Measurements from ENCODE around the gene FOCAD.

The FOCAD gene

DNA sequence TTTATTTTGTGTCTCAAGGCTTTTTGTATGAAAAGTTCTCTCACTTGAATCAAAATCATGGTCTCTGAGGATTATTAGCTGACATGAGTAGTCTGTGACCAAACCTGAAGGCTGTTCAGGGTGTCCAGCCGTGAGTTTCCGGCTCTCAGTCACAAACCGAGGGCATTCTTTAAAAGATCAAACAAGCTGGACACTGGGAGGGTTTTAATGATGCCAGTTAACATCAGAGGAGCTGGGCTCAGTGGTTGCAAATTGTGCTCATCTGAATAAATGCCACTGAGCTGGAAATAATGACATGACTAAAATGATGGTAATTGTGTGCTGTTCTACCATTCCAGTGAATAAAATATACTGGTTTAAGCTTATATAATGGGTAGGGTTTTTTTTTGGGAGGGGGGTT lies 153.1 kb downstream of the FOCAD start:
- H3K36me3 ChIP-seq (ENCODE audit: insufficient read depth, low read length) = peaks cover 12% of the 10 kb centered on the region; the same call in 1 of the 2 replicates
- no peak overlapping the region for H3K4me3 ChIP-seq
- no peak overlapping the region for H3K27ac ChIP-seq
- DNase-seq (ENCODE audit: low read depth, low spot score) = no peak
- TF ChIP-seq FOXP2 (optimal IDR thresholded peaks at IDR 0.05; ENCODE audit: control extremely low read depth, extremely low read length, insufficient read depth) (no peak), POLR2AphosphoS5 (IDR thresholded peaks at IDR 0.05; ENCODE audit: borderline replicate concordance, low read depth, low read length) (no peak), EZH2 (IDR thresholded peaks at IDR 0.05) (no peak)
- H3K9me3 ChIP-seq (ENCODE audit: low read depth, low read length) = no peaks in the 10 kb centered on the region
- no peak overlapping the region for H3K9ac ChIP-seq (ENCODE audit: insufficient read length)

DNA sequence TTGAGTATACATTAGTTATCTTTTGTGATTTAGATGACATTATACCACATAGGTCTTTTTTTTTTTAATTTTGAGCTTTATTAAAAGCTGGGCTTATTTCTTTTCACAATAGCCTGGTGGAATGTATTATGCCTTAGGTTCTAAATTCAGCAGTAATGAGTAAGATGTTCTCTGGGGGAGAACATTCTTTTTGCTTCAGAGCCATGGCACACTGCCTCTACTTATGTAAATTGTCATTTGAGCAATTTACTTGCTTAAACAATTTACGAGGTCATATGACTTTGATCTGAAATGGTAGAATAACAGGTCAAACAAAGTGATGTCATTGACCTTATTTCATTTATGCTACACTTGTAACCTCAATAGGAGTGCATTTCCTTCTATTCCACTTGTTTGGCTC lies 154.2 kb downstream of the FOCAD start:
- H3K4me3 ChIP-seq = no peak overlapping the region
- H3K36me3 ChIP-seq (ENCODE audit: insufficient read depth, low read length) = peaks cover 12% of the 10 kb centered on the region; the same call in 1 of the 2 replicates
- H3K9ac ChIP-seq (ENCODE audit: insufficient read length) = no peak overlapping the region
- no peak for DNase-seq (ENCODE audit: low read depth, low spot score)
- H3K27ac ChIP-seq = no peak overlapping the region
- TF ChIP-seq POLR2AphosphoS5 (IDR thresholded peaks at IDR 0.05; ENCODE audit: borderline replicate concordance, low read depth, low read length) (no peak), EZH2 (IDR thresholded peaks at IDR 0.05) (no peak), FOXP2 (optimal IDR thresholded peaks at IDR 0.05; ENCODE audit: control extremely low read depth, extremely low read length, insufficient read depth) (no peak)
- H3K9me3 ChIP-seq (ENCODE audit: low read depth, low read length) = no peaks in the 10 kb centered on the region

DNA sequence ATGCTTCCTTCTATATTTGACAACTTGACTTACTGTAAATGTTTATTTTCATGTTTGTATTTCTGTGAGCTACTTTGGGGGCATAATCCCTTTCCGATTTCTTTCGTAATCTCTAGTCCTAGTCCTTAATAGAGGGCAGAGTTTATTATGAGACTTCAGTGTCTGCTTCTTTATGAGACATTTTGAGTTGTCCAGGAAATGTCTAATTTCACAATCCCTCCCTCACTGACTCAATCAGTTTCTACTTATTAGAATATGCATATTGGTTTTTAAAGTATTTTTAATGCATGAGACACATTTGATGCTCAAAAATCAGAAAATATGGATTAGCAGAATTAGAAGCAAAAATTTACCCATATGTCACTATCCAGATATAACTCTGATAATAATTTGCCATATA lies 160.9 kb downstream of the FOCAD start:
- Histone ChIP-seq H3K36me3 (ENCODE audit: insufficient read depth, low read length) (no peaks in the 10 kb centered on the region; the same call in 1 of the 2 replicates), H3K9me3 (ENCODE audit: low read depth, low read length) (no peaks in the 10 kb centered on the region; the same call in 1 of the 2 replicates), H3K9ac (ENCODE audit: insufficient read length) (no peak overlapping the region), H3K27ac (no peak overlapping the region), H3K4me3 (no peak overlapping the region)
- TF ChIP-seq FOXP2 (optimal IDR thresholded peaks at IDR 0.05; ENCODE audit: control extremely low read depth, extremely low read length, insufficient read depth) = no peak
- DNase-seq (ENCODE audit: low read depth, low spot score) = no peak

DNA sequence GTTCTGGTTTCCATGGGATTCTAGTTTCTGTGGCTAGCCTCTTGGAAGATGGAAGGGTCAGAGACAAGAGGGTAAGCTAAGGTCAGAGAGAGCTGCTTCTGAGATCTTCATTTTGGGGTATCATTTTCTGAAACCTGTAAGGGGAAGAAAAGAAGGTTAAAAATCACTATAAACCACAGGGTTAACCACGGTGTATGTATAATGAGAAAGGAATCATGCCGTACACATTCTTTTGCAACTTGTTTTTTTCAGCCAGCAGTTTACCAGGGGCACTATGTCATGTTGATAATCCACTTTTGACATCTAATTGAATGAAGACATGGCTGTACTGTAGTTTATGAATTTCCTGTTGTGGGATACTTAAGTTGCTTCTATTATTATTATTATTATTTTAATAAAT lies 164.4 kb downstream of the FOCAD start:
- peak; percentile 36 for TF ChIP-seq FOXP2 (optimal IDR thresholded peaks at IDR 0.05; ENCODE audit: control extremely low read depth, extremely low read length, insufficient read depth)
- TF ChIP-seq POLR2AphosphoS5 (IDR thresholded peaks at IDR 0.05; ENCODE audit: borderline replicate concordance, low read depth, low read length) = no peak
- no peak for TF ChIP-seq EZH2 (IDR thresholded peaks at IDR 0.05)

DNA sequence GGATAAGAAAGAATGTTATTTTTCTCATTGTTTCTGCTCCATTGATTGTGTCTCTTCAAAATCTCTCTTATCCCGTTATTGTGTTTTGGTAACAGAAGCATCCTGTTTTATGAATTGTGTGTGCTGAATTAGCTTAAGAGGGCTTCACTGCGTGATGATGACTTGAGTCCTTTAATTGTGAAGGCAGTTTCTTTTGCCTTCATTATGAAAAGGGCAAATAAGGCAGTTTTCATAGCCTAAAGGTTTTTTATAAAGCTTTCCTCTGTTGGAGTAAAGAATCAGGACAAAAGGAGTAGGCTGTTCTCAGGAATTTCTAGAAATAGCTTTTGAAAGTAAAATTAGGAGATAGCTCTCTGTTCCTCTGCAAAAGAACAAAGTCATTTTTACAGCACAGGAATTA lies 169.8 kb downstream of the FOCAD start:
- H3K4me3 ChIP-seq = peak overlapping the region; percentile 12; the same call in 1 of the 2 replicates
- no peak for TF ChIP-seq FOXP2 (optimal IDR thresholded peaks at IDR 0.05; ENCODE audit: control extremely low read depth, extremely low read length, insufficient read depth)
- no peaks in the 10 kb centered on the region for H3K36me3 ChIP-seq (ENCODE audit: insufficient read depth, low read length)
- no peak overlapping the region for H3K27ac ChIP-seq
- no peak overlapping the region for H3K9ac ChIP-seq (ENCODE audit: insufficient read length)
- no peaks in the 10 kb centered on the region; the same call in none of the 2 replicates for H3K9me3 ChIP-seq (ENCODE audit: low read depth, low read length)
- DNase-seq (ENCODE audit: low read depth, low spot score) = no peak

More for the DNA sequence above, 164.4 kb downstream of the FOCAD start:
- peak; percentile 37 for DNase-seq (ENCODE audit: low read depth, low spot score)
- Histone ChIP-seq H3K9me3 (ENCODE audit: low read depth, low read length) (no peaks in the 10 kb centered on the region; the same call in 1 of the 2 replicates), H3K4me3 (no peak overlapping the region), H3K9ac (ENCODE audit: insufficient read length) (no peak overlapping the region), H3K27ac (no peak overlapping the region), H3K36me3 (ENCODE audit: insufficient read depth, low read length) (no peaks in the 10 kb centered on the region; the same call in 1 of the 2 replicates)

DNA sequence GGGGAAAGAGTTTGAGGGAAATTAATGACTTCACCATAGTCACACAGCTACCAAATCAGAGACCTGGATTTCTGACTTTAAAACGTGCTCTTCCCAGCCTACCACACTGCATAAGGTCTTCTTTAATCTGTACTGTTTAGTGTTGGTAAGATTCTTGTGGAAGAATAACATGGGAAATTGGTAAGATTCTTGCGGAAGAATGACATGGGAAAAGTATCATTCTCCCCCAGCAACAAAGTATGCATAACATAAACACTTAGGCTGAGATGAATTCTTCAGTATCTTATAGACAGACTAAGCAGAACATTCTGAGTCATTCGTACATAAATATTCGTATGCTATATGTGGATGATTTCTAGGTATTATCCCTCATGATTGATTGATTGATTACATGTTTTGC lies 170.4 kb downstream of the FOCAD start:
- no peaks in the 10 kb centered on the region; the same call in none of the 2 replicates for H3K9me3 ChIP-seq (ENCODE audit: low read depth, low read length)
- no peak for DNase-seq (ENCODE audit: low read depth, low spot score)
- H3K9ac ChIP-seq (ENCODE audit: insufficient read length) = no peak overlapping the region
- peak overlapping the region; percentile 12; the same call in 1 of the 2 replicates for H3K4me3 ChIP-seq
- H3K36me3 ChIP-seq (ENCODE audit: insufficient read depth, low read length) = no peaks in the 10 kb centered on the region
- TF ChIP-seq EZH2 (IDR thresholded peaks at IDR 0.05) (no peak), FOXP2 (optimal IDR thresholded peaks at IDR 0.05; ENCODE audit: control extremely low read depth, extremely low read length, insufficient read depth) (no peak), POLR2AphosphoS5 (IDR thresholded peaks at IDR 0.05; ENCODE audit: borderline replicate concordance, low read depth, low read length) (no peak)
- H3K27ac ChIP-seq = no peak overlapping the region

DNA sequence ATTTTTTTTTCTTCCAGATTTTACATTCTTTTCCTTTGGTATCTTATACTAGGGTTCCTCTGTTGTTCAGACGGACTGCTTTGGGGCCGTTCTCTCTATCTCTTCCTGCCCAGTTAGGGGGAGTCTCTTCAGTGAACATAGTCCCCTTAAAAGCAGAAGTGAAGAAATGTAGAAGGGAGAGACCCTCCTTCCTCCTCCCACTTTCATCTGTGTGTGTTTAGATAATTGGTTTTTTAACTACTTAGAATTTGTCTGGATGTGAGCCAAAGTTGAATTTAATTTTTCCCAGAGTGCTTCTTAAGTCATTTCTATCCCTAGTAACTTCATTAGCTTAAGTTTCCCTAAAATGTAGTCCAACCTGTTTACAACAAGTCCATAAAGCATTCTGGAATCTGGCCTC lies 179.9 kb downstream of the FOCAD start:
- no peak for DNase-seq (ENCODE audit: low read depth, low spot score)
- no peaks in the 10 kb centered on the region for H3K36me3 ChIP-seq (ENCODE audit: insufficient read depth, low read length)
- H3K9me3 ChIP-seq (ENCODE audit: low read depth, low read length) = no peaks in the 10 kb centered on the region
- TF ChIP-seq EZH2 (IDR thresholded peaks at IDR 0.05) (no peak), FOXP2 (optimal IDR thresholded peaks at IDR 0.05; ENCODE audit: control extremely low read depth, extremely low read length, insufficient read depth) (no peak), POLR2AphosphoS5 (IDR thresholded peaks at IDR 0.05; ENCODE audit: borderline replicate concordance, low read depth, low read length) (no peak)
- H3K9ac ChIP-seq (ENCODE audit: insufficient read length) = no peak overlapping the region
- no peak overlapping the region for H3K27ac ChIP-seq
- H3K4me3 ChIP-seq = no peak overlapping the region

DNA sequence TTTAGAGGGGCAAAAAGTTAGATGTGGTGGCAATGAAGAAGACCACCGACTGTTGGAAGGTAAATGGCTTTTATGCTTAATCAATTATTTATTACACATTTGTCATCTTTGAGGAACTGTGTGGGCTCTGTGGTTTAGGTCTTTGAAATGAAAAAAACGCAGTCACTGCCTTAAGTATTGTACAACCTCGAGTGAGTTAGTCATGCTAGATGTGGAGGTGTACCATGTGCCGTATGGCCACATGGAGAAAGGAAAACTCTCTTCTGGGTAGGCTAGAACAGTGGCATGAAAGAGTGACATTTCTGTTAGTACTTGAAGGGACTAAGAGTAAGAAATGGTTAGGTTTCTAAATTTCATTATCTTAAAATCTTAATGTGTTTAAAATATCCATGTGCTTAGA lies 181.3 kb downstream of the FOCAD start:
- TF ChIP-seq POLR2AphosphoS5 (IDR thresholded peaks at IDR 0.05; ENCODE audit: borderline replicate concordance, low read depth, low read length) = no peak
- TF ChIP-seq FOXP2 (optimal IDR thresholded peaks at IDR 0.05; ENCODE audit: control extremely low read depth, extremely low read length, insufficient read depth) = no peak
- TF ChIP-seq EZH2 (IDR thresholded peaks at IDR 0.05) = no peak
- DNase-seq (ENCODE audit: low read depth, low spot score) = no peak
- H3K9me3 ChIP-seq (ENCODE audit: low read depth, low read length) = no peaks in the 10 kb centered on the region

DNA sequence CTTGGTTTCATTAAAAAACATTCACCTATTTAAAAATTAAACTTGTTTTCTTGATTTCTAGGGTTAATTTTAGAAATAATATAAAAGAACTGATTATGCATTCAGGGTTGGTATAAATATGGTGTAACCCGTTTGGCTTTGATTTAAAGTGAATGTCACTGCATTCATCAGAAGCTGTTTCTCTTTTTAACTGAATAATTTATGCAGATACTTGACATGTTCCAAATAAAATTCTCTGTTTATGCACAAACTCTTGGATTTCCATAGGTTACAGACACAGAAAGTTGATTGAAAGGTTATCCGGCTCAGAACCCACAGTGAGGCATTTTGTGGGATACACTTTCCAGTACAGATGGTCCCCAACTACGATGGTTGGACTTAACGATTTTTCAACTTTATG lies 186.1 kb downstream of the FOCAD start:
- no peak for TF ChIP-seq EZH2 (IDR thresholded peaks at IDR 0.05)
- no peak for TF ChIP-seq FOXP2 (optimal IDR thresholded peaks at IDR 0.05; ENCODE audit: control extremely low read depth, extremely low read length, insufficient read depth)
- no peak for TF ChIP-seq POLR2AphosphoS5 (IDR thresholded peaks at IDR 0.05; ENCODE audit: borderline replicate concordance, low read depth, low read length)
- Histone ChIP-seq H3K4me3 (no peak overlapping the region), H3K9me3 (ENCODE audit: low read depth, low read length) (no peaks in the 10 kb centered on the region), H3K36me3 (ENCODE audit: insufficient read depth, low read length) (peaks cover 8% of the 10 kb centered on the region; the same call in 1 of the 2 replicates), H3K9ac (ENCODE audit: insufficient read length) (no peak overlapping the region), H3K27ac (no peak overlapping the region)
- no peak for DNase-seq (ENCODE audit: low read depth, low spot score)

More for the DNA sequence above, 181.3 kb downstream of the FOCAD start:
- Histone ChIP-seq H3K9ac (ENCODE audit: insufficient read length) (no peak overlapping the region), H3K27ac (no peak overlapping the region), H3K36me3 (ENCODE audit: insufficient read depth, low read length) (no peaks in the 10 kb centered on the region), H3K4me3 (no peak overlapping the region)
